ENCODE measurements around the gene EFCC1. TPM values are rescaled to one million over a fixed set of nuclear protein-coding genes. Genes with fewer than 3 reads are reported as not detected.
A peak's percentile ranks its signal among the peaks of the same experiment; 100 is the strongest.

The EFCC1 gene
- total and polyA plus RNA-seq, 2 of the 13 experiments (the other 11 are each of a cell fraction or from before 2014, with no cell fraction given) = not detected

DNA sequence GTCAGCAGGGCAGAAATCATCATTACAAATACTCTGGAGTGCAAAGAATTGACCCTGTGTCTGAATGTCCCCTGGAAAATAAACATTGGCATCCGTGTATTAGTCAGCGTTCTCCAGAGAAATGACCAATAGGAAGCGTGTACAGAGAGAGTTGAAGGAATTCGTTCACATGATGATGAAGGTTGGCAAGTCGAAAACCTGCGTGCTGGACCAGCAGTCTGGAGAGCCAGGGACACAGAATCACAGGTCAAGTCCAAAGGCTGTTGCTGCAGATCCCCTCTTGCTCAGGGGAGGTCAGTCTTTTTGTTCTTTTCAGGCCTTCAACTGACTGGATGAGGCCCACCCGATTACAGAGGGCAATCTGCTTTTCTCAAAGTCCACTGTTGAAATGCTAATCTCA, 76.1 kb downstream of the EFCC1 start (continued):
- 0 out of 2 replicates have a peak, but pooled peaks have one; percentile 24 for TF ChIP-seq NFYB (CRISPR knock-in tag; IDR thresholded peaks at IDR 0.05)
- 0 out of 4 replicates have a peak, but pooled peaks of 1 of the 2 experiments have one; percentile 33 for TF ChIP-seq NR2F1 (CRISPR knock-in tag; IDR thresholded peaks at IDR 0.05)
- TF ChIP-seq ZNF713 (CRISPR knock-in tag; IDR thresholded peaks at IDR 0.05) = no peak
- TF ChIP-seq, protein P1, sequence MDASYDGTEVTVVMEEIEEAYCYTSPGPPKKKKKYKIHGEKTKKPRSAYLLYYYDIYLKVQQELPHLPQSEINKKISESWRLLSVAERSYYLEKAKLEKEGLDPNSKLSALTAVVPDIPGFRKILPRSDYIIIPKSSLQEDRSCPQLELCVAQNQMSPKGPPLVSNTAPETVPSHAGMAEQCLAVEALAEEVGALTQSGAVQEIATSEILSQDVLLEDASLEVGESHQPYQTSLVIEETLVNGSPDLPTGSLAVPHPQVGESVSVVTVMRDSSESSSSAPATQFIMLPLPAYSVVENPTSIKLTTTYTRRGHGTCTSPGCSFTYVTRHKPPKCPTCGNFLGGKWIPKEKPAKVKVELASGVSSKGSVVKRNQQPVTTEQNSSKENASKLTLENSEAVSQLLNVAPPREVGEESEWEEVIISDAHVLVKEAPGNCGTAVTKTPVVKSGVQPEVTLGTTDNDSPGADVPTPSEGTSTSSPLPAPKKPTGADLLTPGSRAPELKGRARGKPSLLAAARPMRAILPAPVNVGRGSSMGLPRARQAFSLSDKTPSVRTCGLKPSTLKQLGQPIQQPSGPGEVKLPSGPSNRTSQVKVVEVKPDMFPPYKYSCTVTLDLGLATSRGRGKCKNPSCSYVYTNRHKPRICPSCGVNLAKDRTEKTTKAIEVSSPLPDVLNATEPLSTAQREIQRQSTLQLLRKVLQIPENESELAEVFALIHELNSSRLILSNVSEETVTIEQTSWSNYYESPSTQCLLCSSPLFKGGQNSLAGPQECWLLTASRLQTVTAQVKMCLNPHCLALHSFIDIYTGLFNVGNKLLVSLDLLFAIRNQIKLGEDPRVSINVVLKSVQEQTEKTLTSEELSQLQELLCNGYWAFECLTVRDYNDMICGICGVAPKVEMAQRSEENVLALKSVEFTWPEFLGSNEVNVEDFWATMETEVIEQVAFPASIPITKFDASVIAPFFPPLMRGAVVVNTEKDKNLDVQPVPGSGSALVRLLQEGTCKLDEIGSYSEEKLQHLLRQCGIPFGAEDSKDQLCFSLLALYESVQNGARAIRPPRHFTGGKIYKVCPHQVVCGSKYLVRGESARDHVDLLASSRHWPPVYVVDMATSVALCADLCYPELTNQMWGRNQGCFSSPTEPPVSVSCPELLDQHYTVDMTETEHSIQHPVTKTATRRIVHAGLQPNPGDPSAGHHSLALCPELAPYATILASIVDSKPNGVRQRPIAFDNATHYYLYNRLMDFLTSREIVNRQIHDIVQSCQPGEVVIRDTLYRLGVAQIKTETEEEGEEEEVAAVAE (CRISPR knock-in tag; IDR thresholded peaks at IDR 0.05; ENCODE audit: borderline replicate concordance) = peak; percentile 67; the same call in 1 of the 2 replicates
- no peak for TF ChIP-seq ZNF720 (CRISPR knock-in tag; IDR thresholded peaks at IDR 0.05)
- TF ChIP-seq HNF4A (CRISPR knock-in tag; IDR thresholded peaks at IDR 0.05) = peak; percentile 25; the same call in 1 of the 2 replicates
- no peak for TF ChIP-seq ZSCAN22 (CRISPR knock-in tag; IDR thresholded peaks at IDR 0.05)
- 0 out of 2 replicates have a peak, but pooled peaks have one; percentile 17 for TF ChIP-seq NR2F6 (IDR thresholded peaks at IDR 0.05)
- TF ChIP-seq NR2F6 (CRISPR knock-in tag; IDR thresholded peaks at IDR 0.05) = 0 out of 2 replicates have a peak, but pooled peaks have one; percentile 33
- TF ChIP-seq, protein P2, sequence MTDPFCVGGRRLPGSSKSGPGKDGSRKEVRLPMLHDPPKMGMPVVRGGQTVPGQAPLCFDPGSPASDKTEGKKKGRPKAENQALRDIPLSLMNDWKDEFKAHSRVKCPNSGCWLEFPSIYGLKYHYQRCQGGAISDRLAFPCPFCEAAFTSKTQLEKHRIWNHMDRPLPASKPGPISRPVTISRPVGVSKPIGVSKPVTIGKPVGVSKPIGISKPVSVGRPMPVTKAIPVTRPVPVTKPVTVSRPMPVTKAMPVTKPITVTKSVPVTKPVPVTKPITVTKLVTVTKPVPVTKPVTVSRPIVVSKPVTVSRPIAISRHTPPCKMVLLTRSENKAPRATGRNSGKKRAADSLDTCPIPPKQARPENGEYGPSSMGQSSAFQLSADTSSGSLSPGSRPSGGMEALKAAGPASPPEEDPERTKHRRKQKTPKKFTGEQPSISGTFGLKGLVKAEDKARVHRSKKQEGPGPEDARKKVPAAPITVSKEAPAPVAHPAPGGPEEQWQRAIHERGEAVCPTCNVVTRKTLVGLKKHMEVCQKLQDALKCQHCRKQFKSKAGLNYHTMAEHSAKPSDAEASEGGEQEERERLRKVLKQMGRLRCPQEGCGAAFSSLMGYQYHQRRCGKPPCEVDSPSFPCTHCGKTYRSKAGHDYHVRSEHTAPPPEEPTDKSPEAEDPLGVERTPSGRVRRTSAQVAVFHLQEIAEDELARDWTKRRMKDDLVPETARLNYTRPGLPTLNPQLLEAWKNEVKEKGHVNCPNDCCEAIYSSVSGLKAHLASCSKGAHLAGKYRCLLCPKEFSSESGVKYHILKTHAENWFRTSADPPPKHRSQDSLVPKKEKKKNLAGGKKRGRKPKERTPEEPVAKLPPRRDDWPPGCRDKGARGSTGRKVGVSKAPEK (CRISPR knock-in tag; IDR thresholded peaks at IDR 0.05; ENCODE audit: borderline replicate concordance) = no peak
- peak; percentile 50; the same call in 1 of the 2 replicates for TF ChIP-seq FOXA3 (CRISPR knock-in tag; IDR thresholded peaks at IDR 0.05)

Data from HepG2 (cell line).